ENCODE measurements around the gene CAPN14.

- no peak for TF ChIP-seq POLR2A (IDR thresholded peaks at IDR 0.05)
- no peak for TF ChIP-seq POLR2AphosphoS5 (IDR thresholded peaks at IDR 0.05)
- TF ChIP-seq, protein P1, sequence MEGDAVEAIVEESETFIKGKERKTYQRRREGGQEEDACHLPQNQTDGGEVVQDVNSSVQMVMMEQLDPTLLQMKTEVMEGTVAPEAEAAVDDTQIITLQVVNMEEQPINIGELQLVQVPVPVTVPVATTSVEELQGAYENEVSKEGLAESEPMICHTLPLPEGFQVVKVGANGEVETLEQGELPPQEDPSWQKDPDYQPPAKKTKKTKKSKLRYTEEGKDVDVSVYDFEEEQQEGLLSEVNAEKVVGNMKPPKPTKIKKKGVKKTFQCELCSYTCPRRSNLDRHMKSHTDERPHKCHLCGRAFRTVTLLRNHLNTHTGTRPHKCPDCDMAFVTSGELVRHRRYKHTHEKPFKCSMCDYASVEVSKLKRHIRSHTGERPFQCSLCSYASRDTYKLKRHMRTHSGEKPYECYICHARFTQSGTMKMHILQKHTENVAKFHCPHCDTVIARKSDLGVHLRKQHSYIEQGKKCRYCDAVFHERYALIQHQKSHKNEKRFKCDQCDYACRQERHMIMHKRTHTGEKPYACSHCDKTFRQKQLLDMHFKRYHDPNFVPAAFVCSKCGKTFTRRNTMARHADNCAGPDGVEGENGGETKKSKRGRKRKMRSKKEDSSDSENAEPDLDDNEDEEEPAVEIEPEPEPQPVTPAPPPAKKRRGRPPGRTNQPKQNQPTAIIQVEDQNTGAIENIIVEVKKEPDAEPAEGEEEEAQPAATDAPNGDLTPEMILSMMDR (IDR thresholded peaks at IDR 0.05) = no peak
- TF ChIP-seq EP300 (IDR thresholded peaks at IDR 0.05) = no peak
These were observed 39.5 kb upstream of the CAPN14 start for GRCh38 chr2:31256611-31257382.

Measured in upper lobe of left lung (tissue), 4 donors.